Measurements from ENCODE around the gene GEMIN8. TPM values are rescaled to one million over a fixed set of nuclear protein-coding genes. Genes with fewer than 3 reads are reported as not detected.

GEMIN8 gene
- total RNA-seq, 1 experiment from 2014 or later = 7.7 TPM

DNA sequence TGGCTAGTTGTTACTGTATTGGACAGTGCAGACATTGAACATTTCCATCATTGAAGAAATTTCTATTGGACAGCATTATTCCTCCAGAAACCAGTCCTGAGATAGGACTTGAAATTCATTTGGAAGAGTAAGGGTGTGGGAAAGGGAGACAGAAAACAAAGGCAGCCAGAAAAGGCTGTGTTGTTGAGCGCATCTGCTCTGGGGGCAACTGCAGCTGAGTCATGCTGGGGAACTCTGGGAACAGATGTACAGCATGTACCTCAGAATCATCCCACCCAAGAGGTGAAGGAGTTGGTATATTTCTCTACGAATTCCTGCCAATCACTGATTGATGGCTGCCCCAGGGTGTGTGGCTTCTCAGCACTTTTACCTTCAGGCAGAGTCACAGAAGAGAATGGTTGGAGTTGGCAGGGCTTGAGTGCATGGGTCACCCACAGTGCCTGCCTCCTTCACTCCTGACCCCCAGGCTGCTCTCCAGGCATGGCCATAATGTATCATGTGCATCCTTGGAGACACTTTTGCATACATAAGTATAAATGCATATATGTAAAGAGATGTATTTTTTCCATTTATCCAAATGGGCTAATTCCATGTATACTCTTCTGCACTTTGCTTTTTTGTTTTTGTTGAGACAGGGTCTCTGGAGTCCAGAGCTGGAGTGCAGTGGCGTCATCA is 39.4 kb downstream of the GEMIN8 start:
- H3K4me1 Mint-ChIP-seq (ENCODE audit: low read depth, unreplicated experiment) = no peaks in the 10 kb centered on the region
- Histone ChIP-seq H3K27me3 (replicated peaks; ENCODE audit: control insufficient read depth, insufficient read depth, low read length) (no peaks in the 10 kb centered on the region), H3K9me3 (no peaks in the 10 kb centered on the region), H3K4me1 (no peaks in the 10 kb centered on the region), H3K36me3 (ENCODE audit: control insufficient read depth, insufficient read depth, low read length) (no peaks in the 10 kb centered on the region), H3K4me3 (ENCODE audit: low read depth, low read length) (no peak overlapping the region)
- no peak overlapping the region for H3K4me3 Mint-ChIP-seq (ENCODE audit: unreplicated experiment)
- H3K9me3 Mint-ChIP-seq (ENCODE audit: unreplicated experiment) = no peaks in the 10 kb centered on the region
- H3K27ac Mint-ChIP-seq (ENCODE audit: unreplicated experiment) = no peak overlapping the region
- no peaks in the 10 kb centered on the region for H3K36me3 Mint-ChIP-seq (ENCODE audit: insufficient read depth, unreplicated experiment)
- intact Hi-C loops (cut with micrococcal nuclease; ENCODE audit: unreplicated experiment) = no loop called here
- no peak for DNase-seq
- BruUV-seq (replicated peaks) = no TSS peak
- H3K27me3 Mint-ChIP-seq (ENCODE audit: insufficient read depth, unreplicated experiment) = peaks cover 3% of the 10 kb centered on the region
- ChIA-PET CTCF (no interaction called here), POLR2A (no interaction called here)
- TF ChIP-seq, protein P1, sequence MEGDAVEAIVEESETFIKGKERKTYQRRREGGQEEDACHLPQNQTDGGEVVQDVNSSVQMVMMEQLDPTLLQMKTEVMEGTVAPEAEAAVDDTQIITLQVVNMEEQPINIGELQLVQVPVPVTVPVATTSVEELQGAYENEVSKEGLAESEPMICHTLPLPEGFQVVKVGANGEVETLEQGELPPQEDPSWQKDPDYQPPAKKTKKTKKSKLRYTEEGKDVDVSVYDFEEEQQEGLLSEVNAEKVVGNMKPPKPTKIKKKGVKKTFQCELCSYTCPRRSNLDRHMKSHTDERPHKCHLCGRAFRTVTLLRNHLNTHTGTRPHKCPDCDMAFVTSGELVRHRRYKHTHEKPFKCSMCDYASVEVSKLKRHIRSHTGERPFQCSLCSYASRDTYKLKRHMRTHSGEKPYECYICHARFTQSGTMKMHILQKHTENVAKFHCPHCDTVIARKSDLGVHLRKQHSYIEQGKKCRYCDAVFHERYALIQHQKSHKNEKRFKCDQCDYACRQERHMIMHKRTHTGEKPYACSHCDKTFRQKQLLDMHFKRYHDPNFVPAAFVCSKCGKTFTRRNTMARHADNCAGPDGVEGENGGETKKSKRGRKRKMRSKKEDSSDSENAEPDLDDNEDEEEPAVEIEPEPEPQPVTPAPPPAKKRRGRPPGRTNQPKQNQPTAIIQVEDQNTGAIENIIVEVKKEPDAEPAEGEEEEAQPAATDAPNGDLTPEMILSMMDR (IDR thresholded peaks at IDR 0.05; ENCODE audit: insufficient read depth in 1 of 2, low read depth in 1 of 2, low read length in 1 of 2, severe bottlenecking in 1 of 2, unreplicated experiment in 1 of 2) = no peak

DNA sequence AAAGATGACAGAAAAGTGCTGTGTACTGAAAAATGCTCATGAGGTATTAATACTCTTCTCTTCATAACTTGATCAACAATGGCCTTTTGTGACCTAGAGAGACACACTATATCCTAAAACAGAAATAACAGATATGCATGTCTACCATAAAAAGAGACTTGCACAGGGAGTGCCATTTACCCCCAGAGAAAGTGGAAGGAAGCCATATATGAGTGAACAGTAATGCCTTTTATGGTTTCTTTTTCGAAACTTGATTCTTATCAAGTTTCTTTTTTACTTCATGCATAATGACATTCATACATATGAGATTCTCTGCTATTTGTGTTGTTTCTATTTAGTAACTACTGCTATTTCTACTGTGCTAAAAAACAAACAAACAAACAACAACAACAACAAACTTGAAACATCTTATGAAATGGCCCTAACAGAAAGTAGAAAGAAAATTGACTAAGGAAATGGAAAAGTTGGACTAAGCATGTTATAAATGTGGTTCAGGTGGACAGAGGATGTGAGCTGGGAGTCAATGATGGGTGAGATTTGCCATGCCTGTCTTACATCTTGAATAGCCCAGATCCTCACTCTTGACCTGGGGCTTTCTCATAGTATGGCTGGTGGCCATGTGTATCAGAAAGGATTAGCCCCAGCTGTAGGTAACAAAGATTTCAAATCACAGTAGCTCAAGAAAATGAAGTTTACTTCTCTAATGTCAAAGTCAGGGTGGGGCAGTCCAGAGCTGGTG is 43.8 kb downstream of the GEMIN8 start:
- DNase-seq = no peak
- H3K9me3 ChIP-seq = no peaks in the 10 kb centered on the region
- H3K36me3 ChIP-seq (ENCODE audit: control insufficient read depth, insufficient read depth, low read length) = no peaks in the 10 kb centered on the region
- Mint-ChIP-seq H3K27ac (ENCODE audit: unreplicated experiment) (no peak overlapping the region), H3K4me1 (ENCODE audit: low read depth, unreplicated experiment) (no peaks in the 10 kb centered on the region), H3K9me3 (ENCODE audit: unreplicated experiment) (no peaks in the 10 kb centered on the region), H3K4me3 (ENCODE audit: unreplicated experiment) (no peak overlapping the region), H3K36me3 (ENCODE audit: insufficient read depth, unreplicated experiment) (no peaks in the 10 kb centered on the region), H3K27me3 (ENCODE audit: insufficient read depth, unreplicated experiment) (peaks cover 4% of the 10 kb centered on the region)
- BruUV-seq (replicated peaks) = no TSS peak
- intact Hi-C loops (cut with micrococcal nuclease; ENCODE audit: unreplicated experiment) = no loop called here
- TF ChIP-seq, protein P1 (IDR thresholded peaks at IDR 0.05; ENCODE audit: insufficient read depth in 1 of 2, low read depth in 1 of 2, low read length in 1 of 2, severe bottlenecking in 1 of 2, unreplicated experiment in 1 of 2) = no peak
- H3K4me3 ChIP-seq (ENCODE audit: low read depth, low read length) = no peak overlapping the region
- CTCF ChIA-PET = no interaction called here
- POLR2A ChIA-PET = no interaction called here
- no peaks in the 10 kb centered on the region for H3K27me3 ChIP-seq (replicated peaks; ENCODE audit: control insufficient read depth, insufficient read depth, low read length)
- H3K4me1 ChIP-seq = no peaks in the 10 kb centered on the region

DNA sequence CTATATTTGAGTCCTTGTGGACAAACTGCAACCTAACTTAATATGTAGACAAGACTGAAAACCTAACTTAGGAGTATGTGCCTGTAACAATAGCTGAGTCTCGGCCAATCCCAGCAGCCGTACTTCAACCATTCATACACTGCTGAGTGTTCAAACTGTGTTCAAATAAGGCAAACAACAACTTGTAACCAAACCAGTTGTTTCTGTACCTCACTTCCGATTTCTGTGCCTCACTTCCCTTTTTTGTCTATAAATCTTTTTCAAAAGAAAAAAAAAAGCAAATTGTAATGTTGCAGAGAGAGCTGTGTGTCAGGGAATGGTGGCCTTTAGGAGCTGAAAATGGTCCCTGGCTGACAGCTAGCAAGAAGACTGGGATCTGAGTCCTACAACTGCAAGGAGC is 46.0 kb downstream of the GEMIN8 start:
- ChIA-PET POLR2A (no interaction called here), CTCF (no interaction called here)
- TF ChIP-seq, protein P1 (IDR thresholded peaks at IDR 0.05; ENCODE audit: insufficient read depth in 1 of 2, low read depth in 1 of 2, low read length in 1 of 2, severe bottlenecking in 1 of 2, unreplicated experiment in 1 of 2) = no peak
- no peak overlapping the region for H3K4me3 Mint-ChIP-seq (ENCODE audit: unreplicated experiment)
- no peak overlapping the region for H3K27ac Mint-ChIP-seq (ENCODE audit: unreplicated experiment)
- Histone ChIP-seq H3K27me3 (replicated peaks; ENCODE audit: control insufficient read depth, insufficient read depth, low read length) (no peaks in the 10 kb centered on the region), H3K4me1 (no peaks in the 10 kb centered on the region), H3K9me3 (no peaks in the 10 kb centered on the region), H3K36me3 (ENCODE audit: control insufficient read depth, insufficient read depth, low read length) (no peaks in the 10 kb centered on the region), H3K4me3 (ENCODE audit: low read depth, low read length) (no peak overlapping the region)
- no peaks in the 10 kb centered on the region for H3K4me1 Mint-ChIP-seq (ENCODE audit: low read depth, unreplicated experiment)
- peaks cover 8% of the 10 kb centered on the region for H3K27me3 Mint-ChIP-seq (ENCODE audit: insufficient read depth, unreplicated experiment)
- intact Hi-C loops (cut with micrococcal nuclease; ENCODE audit: unreplicated experiment) = no loop called here
- BruUV-seq (replicated peaks) = no TSS peak
- H3K9me3 Mint-ChIP-seq (ENCODE audit: unreplicated experiment) = no peaks in the 10 kb centered on the region
- no peak for DNase-seq
- H3K36me3 Mint-ChIP-seq (ENCODE audit: insufficient read depth, unreplicated experiment) = no peaks in the 10 kb centered on the region
